ENCODE results near the gene NAV3.

GRCh38 chr12:78185109-78185508 lies 354.4 kb downstream of the NAV3 start:
- TF ChIP-seq BHLHE40 (IDR thresholded peaks at IDR 0.05; ENCODE audit: borderline replicate concordance) (no peak), ZNF384 (IDR thresholded peaks at IDR 0.05) (no peak), FOXM1 (IDR thresholded peaks at IDR 0.05; ENCODE audit: borderline replicate concordance) (no peak), FOXA1 (IDR thresholded peaks at IDR 0.05) (no peak), SP1 (IDR thresholded peaks at IDR 0.05) (no peak), NFRKB (IDR thresholded peaks at IDR 0.05) (no peak), ELF4 (IDR thresholded peaks at IDR 0.05) (no peak)

All from HEK293T (cell line).